ENCODE measurements around the gene TCERG1. TPM values are rescaled to one million over a fixed set of nuclear protein-coding genes. Genes with fewer than 3 reads are reported as not detected.
"Not testable (repeated sequence)": the region's sequence is repeated elsewhere in the genome, so short reads cannot be mapped to it uniquely, and the experiment has no call there.

The TCERG1 gene
- polyA plus RNA-seq, 3 donors = 10.5 to 26.9 (median 19.0) TPM

GRCh38 chr5:146544232-146544631, 97.1 kb downstream of the TCERG1 start:
- no peak overlapping the region for H3K27ac ChIP-seq (ENCODE audit: low read depth, low read length)

- WGBS, 3 donors = 37 to 51% (median 42%) methylated on average over 2 of the region's 2 CpGs
- no peak overlapping the region for H3K27ac ChIP-seq (ENCODE audit: low read depth, low read length)
These were observed 101.8 kb downstream of the TCERG1 start for GRCh38 chr5:146548781-146549449.

GRCh38 chr5:146549615-146550014, 102.5 kb downstream of the TCERG1 start:
- H3K27ac ChIP-seq (ENCODE audit: low read depth, low read length) = no peak overlapping the region

- H3K27ac ChIP-seq (ENCODE audit: low read depth, low read length) = no peak overlapping the region
- WGBS, 3 donors = 49 to 62% (median 52%) methylated on average over 3 of the region's 3 CpGs
These were observed 106.3 kb downstream of the TCERG1 start for GRCh38 chr5:146553446-146553845.

GRCh38 chr5:146556884-146557283, 109.8 kb downstream of the TCERG1 start:
- 87 to 96% (median 91%) methylated on average over 4 of the region's 4 CpGs for WGBS, 3 donors

GRCh38 chr5:146560205-146560812, 113.2 kb downstream of the TCERG1 start:
- WGBS, 3 donors = 45 to 49% (median 48%) methylated on average over 3 of the region's 3 CpGs
- no peak overlapping the region for H3K27ac ChIP-seq (ENCODE audit: low read depth, low read length)

More at GRCh38 chr5:146556884-146557283, 109.8 kb downstream of the TCERG1 start:
- not testable (repeated sequence) for H3K27ac ChIP-seq (ENCODE audit: low read depth, low read length)

Other genes with a start within 250 kb of the TCERG1 start
- gene RBM27, start 243.7 kb upstream of the TCERG1 start, polyA plus RNA-seq = 1 to 10 TPM; 3.0 to 6.9 (median 5.8) TPM
- gene POU4F3, start 108.5 kb upstream of the TCERG1 start, polyA plus RNA-seq = under 1 TPM in 1 of 3 donors, not detected in 2; 0.06 TPM
- gene GPR151, start 68.9 kb downstream of the TCERG1 start, polyA plus RNA-seq = not detected